OCI-LY1 (cell line): ENCODE results near the gene NKAIN2.

Source experiments
- H2AFZ ChIP-seq: fragments of 200-600 bp; sonication (generic), shearing (Covaris generic); 2 replicates; pipeline ENCODE4 v1.6.0; 2014; ENCODE audit warnings: antibody characterized with exemption, mild to moderate bottlenecking, low read length
- H3F3A ChIP-seq: fragments of 200-600 bp; sonication (generic), shearing (Covaris generic); 2 replicates; pipeline ENCODE4 v1.6.0; 2014; ENCODE audit warnings: mild to moderate bottlenecking, antibody characterized with exemption, low read length, moderate library complexity; ENCODE audit not compliant: insufficient read depth
- H3K27ac ChIP-seq: fragments of 200-600 bp; sonication (generic); 2 replicates; pipeline ENCODE4 v1.5.1; 2014; ENCODE audit warnings: low read length, mixed run types, mild to moderate bottlenecking, low read depth; ENCODE audit not compliant: poor library complexity, severe bottlenecking
- H3K27me3 ChIP-seq: fragments of 200-600 bp; sonication (generic); 2 replicates; pipeline ENCODE4 v1.6.0; 2014; ENCODE audit warnings: antibody characterized with exemption, mild to moderate bottlenecking, low read length, moderate library complexity; ENCODE audit not compliant: insufficient read depth
- H3K36me3 ChIP-seq: fragments of 200-600 bp; sonication (generic); 2 replicates; pipeline ENCODE4 v1.6.1; 2014; ENCODE audit warnings: mild to moderate bottlenecking, antibody characterized with exemption, low read length, moderate library complexity, mixed read lengths; ENCODE audit not compliant: insufficient read depth
- H3K4me1 ChIP-seq: fragments of 200-600 bp; sonication (generic); 2 replicates; pipeline ENCODE4 v1.5.1; 2014; ENCODE audit warnings: mild to moderate bottlenecking, low read length, moderate library complexity; ENCODE audit not compliant: insufficient read depth, severe bottlenecking
- H3K4me2 ChIP-seq: fragments of 200-600 bp; sonication (generic), shearing (Covaris generic); 2 replicates; pipeline ENCODE4 v1.6.1; 2014; ENCODE audit warnings: low read length
- H3K4me3 ChIP-seq: fragments of 200-600 bp; sonication (generic); 2 replicates; pipeline ENCODE4 v1.5.1; 2014; ENCODE audit warnings: low read length, low read depth, mild to moderate bottlenecking, mixed read lengths; ENCODE audit not compliant: poor library complexity, severe bottlenecking
- H3K79me2 ChIP-seq: fragments of 200-600 bp; shearing (Covaris generic); 2 replicates; pipeline ENCODE4 v1.6.1; 2016; ENCODE audit warnings: mixed run types, low read length, mixed read lengths; ENCODE audit not compliant: insufficient read depth
- H3K9ac ChIP-seq: fragments of 200-600 bp; sonication (generic), shearing (Covaris generic); 2 replicates; pipeline ENCODE4 v1.6.1; 2014; ENCODE audit warnings: mild to moderate bottlenecking, low read length, mixed read lengths
- H3K9me2 ChIP-seq: fragments of 200-600 bp; sonication (generic), shearing (Covaris generic); 2 replicates; pipeline ENCODE4 v1.6.1; 2014; ENCODE audit warnings: low read depth, mild to moderate bottlenecking, low read length, mixed read lengths
- H3K9me3 ChIP-seq: fragments of 200-600 bp; shearing (Covaris generic); 2 replicates; pipeline ENCODE4 v1.6.1; 2014; ENCODE audit warnings: low read length, mixed read lengths
- H4K20me1 ChIP-seq: fragments of 200-600 bp; sonication (generic), shearing (Covaris generic); 2 replicates; pipeline ENCODE4 v1.6.0; 2016; ENCODE audit warnings: mild to moderate bottlenecking, low read length; ENCODE audit not compliant: insufficient read depth
- EZH2 ChIP-seq: fragments of 200-600 bp; sonication (generic), shearing (Covaris generic); IDR thresholded peaks from 2 replicates; pipeline ENCODE4 v1.8.0; 2017; ENCODE audit warnings: borderline replicate concordance, mixed run types, mild to moderate bottlenecking, antibody characterized with exemption, low read length, moderate library complexity, mixed read lengths
- TF ChIP-seq, protein P1 (sequence below): fragments of 200-600 bp; sonication (generic), shearing (Covaris generic); IDR thresholded peaks from 2 replicates; pipeline ENCODE4 v1.5.1; 2017; ENCODE audit warnings: mild to moderate bottlenecking, antibody characterized with exemption, low read length, moderate library complexity, mixed read lengths

Gene NKAIN2

DNA sequence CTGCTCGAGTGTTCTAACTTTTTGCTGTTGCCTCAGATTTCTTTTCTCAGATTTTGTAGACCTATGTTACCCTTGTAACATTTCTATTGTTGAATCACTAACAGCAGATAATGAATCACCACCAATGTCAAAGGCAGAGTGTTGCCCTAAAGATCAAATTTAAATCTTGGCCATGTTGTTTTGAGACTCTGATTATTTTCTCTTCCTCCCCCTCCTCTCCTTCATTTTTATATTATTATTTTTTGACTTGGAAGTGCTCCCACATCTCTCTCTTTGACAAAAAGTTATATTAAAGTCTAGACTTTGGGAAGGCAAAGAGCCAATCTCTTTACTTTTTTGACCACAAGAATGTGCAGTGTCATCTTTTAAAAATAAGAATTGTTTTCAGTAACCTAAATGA lies 422.7 kb downstream of the NKAIN2 start:
- no peaks in the 10 kb centered on the region for H3K9me3 ChIP-seq
- H3F3A ChIP-seq: no peaks in the 10 kb centered on the region
- no peak overlapping the region for H3K9ac ChIP-seq
- H3K79me2 ChIP-seq: no peaks in the 10 kb centered on the region
- H3K4me3 ChIP-seq: no peak overlapping the region
- no peaks in the 10 kb centered on the region for H3K36me3 ChIP-seq
- H3K4me2 ChIP-seq: no peak overlapping the region
- no peak overlapping the region for H3K27ac ChIP-seq
- H4K20me1 ChIP-seq: no peaks in the 10 kb centered on the region
- no peaks in the 10 kb centered on the region for H3K4me1 ChIP-seq
- H3K27me3 ChIP-seq: no peaks in the 10 kb centered on the region
- TF ChIP-seq, protein P1, sequence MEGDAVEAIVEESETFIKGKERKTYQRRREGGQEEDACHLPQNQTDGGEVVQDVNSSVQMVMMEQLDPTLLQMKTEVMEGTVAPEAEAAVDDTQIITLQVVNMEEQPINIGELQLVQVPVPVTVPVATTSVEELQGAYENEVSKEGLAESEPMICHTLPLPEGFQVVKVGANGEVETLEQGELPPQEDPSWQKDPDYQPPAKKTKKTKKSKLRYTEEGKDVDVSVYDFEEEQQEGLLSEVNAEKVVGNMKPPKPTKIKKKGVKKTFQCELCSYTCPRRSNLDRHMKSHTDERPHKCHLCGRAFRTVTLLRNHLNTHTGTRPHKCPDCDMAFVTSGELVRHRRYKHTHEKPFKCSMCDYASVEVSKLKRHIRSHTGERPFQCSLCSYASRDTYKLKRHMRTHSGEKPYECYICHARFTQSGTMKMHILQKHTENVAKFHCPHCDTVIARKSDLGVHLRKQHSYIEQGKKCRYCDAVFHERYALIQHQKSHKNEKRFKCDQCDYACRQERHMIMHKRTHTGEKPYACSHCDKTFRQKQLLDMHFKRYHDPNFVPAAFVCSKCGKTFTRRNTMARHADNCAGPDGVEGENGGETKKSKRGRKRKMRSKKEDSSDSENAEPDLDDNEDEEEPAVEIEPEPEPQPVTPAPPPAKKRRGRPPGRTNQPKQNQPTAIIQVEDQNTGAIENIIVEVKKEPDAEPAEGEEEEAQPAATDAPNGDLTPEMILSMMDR: no peak
- TF ChIP-seq EZH2: no peak
- no peaks in the 10 kb centered on the region for H3K9me2 ChIP-seq
- no peak overlapping the region for H2AFZ ChIP-seq

DNA sequence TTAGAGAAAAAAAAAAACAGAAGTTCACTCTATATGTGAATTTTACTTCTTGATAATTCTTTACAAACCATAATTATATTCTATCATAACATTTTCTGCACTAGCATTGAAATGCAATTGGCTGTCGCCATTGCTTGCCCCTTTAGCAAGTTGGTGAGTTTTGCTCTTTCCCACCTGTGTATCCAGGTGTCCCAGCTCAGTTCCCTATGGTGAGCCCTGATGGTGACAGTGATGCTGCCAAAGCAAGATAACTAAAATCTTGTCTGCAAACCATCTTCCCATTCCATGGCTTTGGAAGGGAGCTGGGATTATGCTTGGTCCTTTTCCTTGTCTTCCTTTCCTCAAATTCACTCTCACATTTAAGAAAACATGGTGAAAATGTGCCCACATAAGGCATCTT lies 429.6 kb downstream of the NKAIN2 start:
- H3K36me3 ChIP-seq: no peaks in the 10 kb centered on the region
- no peak overlapping the region for H3K27ac ChIP-seq
- no peaks in the 10 kb centered on the region for H3F3A ChIP-seq
- H3K79me2 ChIP-seq: no peaks in the 10 kb centered on the region
- no peaks in the 10 kb centered on the region for H4K20me1 ChIP-seq
- TF ChIP-seq EZH2: no peak
- TF ChIP-seq, protein P1: no peak
- H2AFZ ChIP-seq: no peak overlapping the region
- no peaks in the 10 kb centered on the region for H3K9me3 ChIP-seq
- no peak overlapping the region for H3K4me3 ChIP-seq
- no peaks in the 10 kb centered on the region for H3K27me3 ChIP-seq
- H3K4me2 ChIP-seq: no peak overlapping the region
- H3K9me2 ChIP-seq: no peaks in the 10 kb centered on the region
- H3K4me1 ChIP-seq: no peaks in the 10 kb centered on the region
- H3K9ac ChIP-seq: no peak overlapping the region

- no peaks in the 10 kb centered on the region for H3K79me2 ChIP-seq
- no peaks in the 10 kb centered on the region for H3K27me3 ChIP-seq
- H2AFZ ChIP-seq: no peak overlapping the region
- H3K27ac ChIP-seq: no peak overlapping the region
- TF ChIP-seq, protein P1: no peak
- no peak for TF ChIP-seq EZH2
- H3K9me2 ChIP-seq: no peaks in the 10 kb centered on the region
- no peaks in the 10 kb centered on the region for H3F3A ChIP-seq
- H3K36me3 ChIP-seq: no peaks in the 10 kb centered on the region
- H3K4me1 ChIP-seq: no peaks in the 10 kb centered on the region
- H3K9me3 ChIP-seq: no peaks in the 10 kb centered on the region
- no peak overlapping the region for H3K4me3 ChIP-seq
- H3K4me2 ChIP-seq: no peak overlapping the region
- H4K20me1 ChIP-seq: no peaks in the 10 kb centered on the region
- no peak overlapping the region for H3K9ac ChIP-seq
Measured at GRCh38 chr6:124234801-124235200, 431.1 kb downstream of the NKAIN2 start.
